Omental fat pad (tissue), 4 donors: ENCODE data around the gene PRSS56. TPM values are rescaled to one million over a fixed set of nuclear protein-coding genes. Genes with fewer than 3 reads are reported as not detected.

ENCODE experiments used
- ATAC-seq: fragments of 150-250 bp; one replicate; pipeline ENCODE4 v1.9.1; 2016; ENCODE audit warnings: mild to moderate bottlenecking, moderate library complexity; ENCODE audit not compliant: low FRiP score
- DNase-seq: peaks from one replicate; pipeline ENCODE4 v3.0.0-alpha.2; 2019; ENCODE audit warnings: low spot score
- CTCF ChIP-seq, 3 donors: fragments of 450-650 bp; IDR thresholded peaks; one replicate each; pipeline ENCODE4 v1.5.1; 2016 to 2017; ENCODE audit warnings: antibody characterized with exemption in 3 of 3, mild to moderate bottlenecking in 3 of 3, moderate library complexity in 2 of 3
- total RNA-seq, 4 donors: library from RNA; depleted of rRNA; stranded (reverse); fragments of >200 nt; gene quantifications; one replicate each; pipeline ENCODE4 v1.1.0, GENCODE V29; 2016

PRSS56 gene
- total RNA-seq, 4 donors from 2014 or later = not detected

GRCh38 chr2:232551250-232551638 is 31.1 kb downstream of the PRSS56 start:
- ATAC-seq = no peak
- DNase-seq = no peak
- TF ChIP-seq CTCF (IDR thresholded peaks at IDR 0.05) = no peak

GRCh38 chr2:232551776-232552175 is 31.6 kb downstream of the PRSS56 start:
- no peak for ATAC-seq
- TF ChIP-seq CTCF (IDR thresholded peaks at IDR 0.05) = no peak
- DNase-seq = no peak

GRCh38 chr2:232556426-232556825 is 36.2 kb downstream of the PRSS56 start:
- DNase-seq (no peak), ATAC-seq (no peak)
- TF ChIP-seq CTCF (IDR thresholded peaks at IDR 0.05) = no peak

GRCh38 chr2:232562515-232563151 is 42.4 kb downstream of the PRSS56 start:
- ATAC-seq (no peak), DNase-seq (no peak)
- no peak for TF ChIP-seq CTCF (IDR thresholded peaks at IDR 0.05)

- no peak for DNase-seq
- no peak for TF ChIP-seq CTCF (IDR thresholded peaks at IDR 0.05)
- no peak for ATAC-seq
Measured at GRCh38 chr2:232563580-232563979, 43.4 kb downstream of the PRSS56 start.

GRCh38 chr2:232567721-232568120 is 47.5 kb downstream of the PRSS56 start:
- no peak for DNase-seq
- TF ChIP-seq CTCF (IDR thresholded peaks at IDR 0.05) = no peak
- no peak for ATAC-seq

GRCh38 chr2:232568161-232568560 is 48.0 kb downstream of the PRSS56 start:
- no peak for TF ChIP-seq CTCF (IDR thresholded peaks at IDR 0.05)
- ATAC-seq (peak; percentile 63), DNase-seq (no peak)
